ENCODE data around the gene SHLD2.

SHLD2 gene, protein sequence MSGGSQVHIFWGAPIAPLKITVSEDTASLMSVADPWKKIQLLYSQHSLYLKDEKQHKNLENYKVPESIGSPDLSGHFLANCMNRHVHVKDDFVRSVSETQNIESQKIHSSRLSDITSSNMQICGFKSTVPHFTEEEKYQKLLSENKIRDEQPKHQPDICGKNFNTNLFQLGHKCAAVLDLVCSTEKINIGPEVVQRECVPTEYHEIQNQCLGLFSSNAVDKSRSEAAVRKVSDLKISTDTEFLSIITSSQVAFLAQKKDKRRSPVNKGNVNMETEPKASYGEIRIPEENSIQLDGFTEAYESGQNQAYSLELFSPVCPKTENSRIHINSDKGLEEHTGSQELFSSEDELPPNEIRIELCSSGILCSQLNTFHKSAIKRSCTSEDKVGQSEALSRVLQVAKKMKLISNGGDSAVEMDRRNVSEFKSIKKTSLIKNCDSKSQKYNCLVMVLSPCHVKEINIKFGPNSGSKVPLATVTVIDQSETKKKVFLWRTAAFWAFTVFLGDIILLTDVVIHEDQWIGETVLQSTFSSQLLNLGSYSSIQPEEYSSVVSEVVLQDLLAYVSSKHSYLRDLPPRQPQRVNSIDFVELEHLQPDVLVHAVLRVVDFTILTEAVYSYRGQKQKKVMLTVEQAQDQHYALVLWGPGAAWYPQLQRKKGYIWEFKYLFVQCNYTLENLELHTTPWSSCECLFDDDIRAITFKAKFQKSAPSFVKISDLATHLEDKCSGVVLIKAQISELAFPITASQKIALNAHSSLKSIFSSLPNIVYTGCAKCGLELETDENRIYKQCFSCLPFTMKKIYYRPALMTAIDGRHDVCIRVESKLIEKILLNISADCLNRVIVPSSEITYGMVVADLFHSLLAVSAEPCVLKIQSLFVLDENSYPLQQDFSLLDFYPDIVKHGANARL

DNA sequence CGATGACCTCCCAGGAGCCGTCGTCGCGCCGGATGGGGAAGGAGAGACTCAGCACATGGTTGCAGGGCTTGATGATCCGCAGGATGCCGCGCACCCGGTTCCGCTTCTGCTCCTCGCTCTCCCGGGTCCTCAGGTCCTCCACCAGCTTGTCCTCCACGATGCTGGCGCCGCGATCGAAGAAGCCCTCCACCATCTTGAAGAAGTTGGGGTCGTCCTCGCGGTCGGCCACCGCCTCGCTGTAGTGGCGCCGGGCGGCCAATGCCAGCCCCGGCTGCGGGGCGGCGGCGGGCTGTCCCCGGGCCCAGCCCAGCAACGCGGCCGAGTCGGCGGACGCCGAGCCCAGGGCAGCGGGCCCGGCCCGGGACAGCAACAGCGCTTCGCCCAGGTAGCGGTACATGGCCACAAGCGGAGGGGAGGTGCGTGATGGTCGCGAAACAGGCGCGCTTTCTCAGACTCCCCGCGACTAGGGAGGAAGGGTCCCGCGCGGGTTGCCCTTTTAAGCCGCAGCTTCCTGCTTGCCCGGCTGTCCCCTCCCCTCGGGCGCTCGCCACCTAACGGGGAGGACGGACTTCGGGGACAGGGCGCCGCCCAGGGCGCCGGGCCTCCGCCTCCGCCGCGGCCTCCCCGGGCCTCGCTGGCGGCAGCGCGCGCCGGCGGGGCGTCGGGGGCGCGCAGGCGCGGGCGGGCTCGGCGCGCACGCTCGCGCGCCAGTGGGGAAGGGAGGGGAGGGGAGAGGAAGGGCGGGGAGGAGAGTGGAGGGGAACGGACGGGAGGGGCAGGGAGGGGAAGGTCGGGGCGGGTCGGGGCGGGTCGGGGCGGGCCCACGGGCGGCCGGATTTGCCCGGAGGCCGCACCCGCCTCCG lies at the start of gene SHLD2, which contains the start of gene GLUD1:
TSS of gene SHLD2 (plus strand) at position 834 of the 863 bp plus-strand sequence. CDS start 56,149 bp downstream, outside the sequence.
TSS of gene GLUD1 (minus strand) at position 471 of the 863 bp plus-strand sequence. CDS start at position 397, 74 bp downstream.
- peaks cover 22% of the 10 kb centered on the region for H3K4me1 ChIP-seq
- H3K36me3 ChIP-seq (replicated peaks), result peaks cover 17% of the 10 kb centered on the region
- in situ Hi-C loops (cut with MboI; ENCODE audit: low sequenced_read_pairs), result no loop called here
- no peaks in the 10 kb centered on the region for H3K27me3 ChIP-seq (ENCODE audit: low read depth)
- H3K9me3 ChIP-seq, result no peaks in the 10 kb centered on the region
- peak; percentile 90 to 96 for DNase-seq (ENCODE audit: low spot score in 2 of 2)
- H3K4me3 ChIP-seq, result peak within 1 kb of the TSS; percentile 60

DNA sequence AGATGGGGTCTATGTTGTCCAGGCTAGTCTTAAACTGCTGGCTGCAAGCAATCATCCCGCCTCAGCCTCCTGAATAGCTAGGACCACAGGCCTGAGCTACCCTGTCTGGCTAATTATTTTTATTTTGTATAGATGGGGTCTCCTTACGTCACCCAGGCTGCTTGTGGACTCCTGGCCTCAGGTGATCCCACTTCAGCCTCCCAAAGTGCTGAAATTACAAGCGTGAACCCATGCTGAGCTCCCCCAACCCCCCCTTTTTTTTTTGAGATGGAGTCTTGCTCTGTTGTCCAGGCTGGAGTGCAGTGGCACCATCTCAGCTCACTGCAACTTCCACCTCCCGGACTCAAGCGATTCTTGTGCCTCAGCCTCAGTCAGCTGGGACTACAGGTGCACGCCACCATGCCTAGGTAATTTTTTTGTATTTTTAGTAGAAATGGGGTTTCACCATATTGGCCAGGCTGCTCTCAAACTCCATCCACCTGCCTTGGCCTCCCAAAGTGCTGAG lies 49.5 kb upstream of the SHLD2 start:
- in situ Hi-C loops (cut with MboI; ENCODE audit: low sequenced_read_pairs), result no loop called here
- Histone ChIP-seq H3K36me3 (replicated peaks) (peaks cover 27% of the 10 kb centered on the region), H3K4me1 (no peaks in the 10 kb centered on the region), H3K9me3 (no peaks in the 10 kb centered on the region), H3K4me3 (no peak overlapping the region), H3K27me3 (ENCODE audit: low read depth) (no peaks in the 10 kb centered on the region)
- DNase-seq (ENCODE audit: low spot score in 2 of 2), result no peak

DNA sequence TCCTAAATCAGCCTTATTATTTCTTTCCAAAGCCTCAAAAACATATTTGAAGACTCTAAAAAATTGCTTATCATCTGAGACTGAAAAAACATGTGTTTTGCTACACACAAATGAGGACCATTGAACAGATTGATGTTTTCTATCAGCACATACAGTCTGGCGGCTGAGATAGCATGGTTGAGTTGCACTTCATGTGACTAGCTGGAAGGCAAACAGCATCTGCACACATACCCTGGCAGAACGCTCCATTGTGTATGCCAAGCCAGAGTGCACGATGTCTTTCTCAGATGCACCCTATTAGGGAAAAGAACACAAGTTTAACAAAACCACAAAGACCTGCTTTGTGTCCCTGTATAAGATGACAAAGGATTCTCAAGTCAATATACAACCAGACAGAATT lies 41.9 kb upstream of the SHLD2 start:
- no peak overlapping the region for H3K4me3 ChIP-seq
- no peak for DNase-seq (ENCODE audit: low spot score in 2 of 2)
- H3K36me3 ChIP-seq (replicated peaks), result peaks cover 72% of the 10 kb centered on the region
- H3K4me1 ChIP-seq, result no peaks in the 10 kb centered on the region
- no peaks in the 10 kb centered on the region for H3K27me3 ChIP-seq (ENCODE audit: low read depth)
- no peaks in the 10 kb centered on the region for H3K9me3 ChIP-seq
- in situ Hi-C loops (cut with MboI; ENCODE audit: low sequenced_read_pairs), result no loop called here

DNA sequence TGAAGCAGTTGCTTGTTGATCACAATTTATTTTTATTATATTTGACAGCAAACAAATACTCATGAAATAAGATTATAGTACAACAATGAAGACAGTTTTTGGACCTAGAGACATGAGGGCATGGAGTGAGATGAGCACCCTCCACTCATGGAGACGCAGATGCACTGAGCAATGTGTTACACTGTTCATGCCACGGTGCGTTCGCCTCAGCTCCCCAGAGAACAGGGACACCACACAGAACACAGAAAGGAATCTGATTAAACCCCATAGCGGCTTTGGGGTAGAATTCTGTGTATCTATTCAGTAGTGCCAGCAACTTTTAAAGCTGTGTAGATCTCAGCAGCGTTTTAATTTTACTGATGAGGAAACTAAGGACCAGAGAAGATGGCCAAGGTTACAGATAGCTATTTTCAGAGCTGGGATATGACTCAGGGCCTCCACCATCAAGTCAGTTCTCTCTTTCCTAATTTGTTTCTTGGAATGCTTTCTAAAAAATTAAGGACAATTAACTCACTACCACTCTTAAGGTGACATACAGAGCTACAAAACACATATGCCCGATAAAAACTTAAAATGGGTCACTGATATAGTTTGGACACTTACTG lies 41.3 kb upstream of the SHLD2 start:
- Histone ChIP-seq H3K4me3 (no peak overlapping the region), H3K9me3 (no peaks in the 10 kb centered on the region), H3K4me1 (no peaks in the 10 kb centered on the region), H3K27me3 (ENCODE audit: low read depth) (no peaks in the 10 kb centered on the region), H3K36me3 (replicated peaks) (peaks cover 74% of the 10 kb centered on the region)
- in situ Hi-C loops (cut with MboI; ENCODE audit: low sequenced_read_pairs), result no loop called here
- no peak for DNase-seq (ENCODE audit: low spot score in 2 of 2)

DNA sequence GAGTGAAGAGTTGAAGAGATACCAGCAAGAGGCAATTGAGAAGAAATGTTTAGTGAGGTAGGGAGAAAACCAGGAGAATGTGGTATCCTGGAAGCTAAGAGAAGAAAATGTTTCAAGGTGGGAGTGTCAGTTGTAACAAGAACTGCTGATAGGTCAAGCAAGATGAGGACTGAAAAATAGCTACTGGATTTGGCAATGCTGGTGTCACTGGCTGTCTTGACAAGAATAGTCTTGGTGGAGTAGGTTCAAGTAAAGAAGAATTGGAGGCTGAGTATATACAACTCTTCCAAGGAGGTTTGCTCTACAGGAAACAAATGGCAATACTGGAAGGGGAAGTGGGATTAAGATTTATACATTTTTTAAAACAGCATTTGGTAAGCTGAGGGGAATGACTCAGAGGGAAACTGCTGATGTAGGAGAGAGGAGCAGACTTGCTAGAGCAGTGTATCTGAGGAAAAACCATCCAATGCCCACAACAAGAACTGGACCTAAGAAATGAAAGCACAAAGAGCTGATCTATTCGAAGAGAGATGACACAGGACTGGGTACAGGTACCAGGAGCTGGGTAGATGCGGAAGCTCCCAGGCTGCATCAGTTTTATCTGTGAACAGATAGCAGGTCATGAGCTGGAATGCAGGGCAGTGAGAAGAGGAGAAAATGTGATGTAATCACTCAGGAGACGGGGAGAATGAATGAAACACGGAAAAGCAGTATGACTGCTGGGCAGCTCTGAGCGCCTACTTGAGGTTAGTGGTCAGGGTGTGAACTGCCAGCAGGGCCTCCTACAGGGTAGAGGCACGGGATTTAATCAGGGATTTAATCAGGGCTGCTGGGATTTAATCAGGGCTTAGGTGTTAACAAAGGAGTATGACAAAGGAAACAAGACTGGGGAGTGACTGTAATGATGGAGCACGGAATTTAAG lies 40.4 kb upstream of the SHLD2 start:
- H3K4me1 ChIP-seq, result no peaks in the 10 kb centered on the region
- H3K27me3 ChIP-seq (ENCODE audit: low read depth), result no peaks in the 10 kb centered on the region
- in situ Hi-C loops (cut with MboI; ENCODE audit: low sequenced_read_pairs), result no loop called here
- H3K36me3 ChIP-seq (replicated peaks), result peaks cover 79% of the 10 kb centered on the region
- DNase-seq (ENCODE audit: low spot score in 2 of 2), result no peak
- no peaks in the 10 kb centered on the region for H3K9me3 ChIP-seq
- no peak overlapping the region for H3K4me3 ChIP-seq

DNA sequence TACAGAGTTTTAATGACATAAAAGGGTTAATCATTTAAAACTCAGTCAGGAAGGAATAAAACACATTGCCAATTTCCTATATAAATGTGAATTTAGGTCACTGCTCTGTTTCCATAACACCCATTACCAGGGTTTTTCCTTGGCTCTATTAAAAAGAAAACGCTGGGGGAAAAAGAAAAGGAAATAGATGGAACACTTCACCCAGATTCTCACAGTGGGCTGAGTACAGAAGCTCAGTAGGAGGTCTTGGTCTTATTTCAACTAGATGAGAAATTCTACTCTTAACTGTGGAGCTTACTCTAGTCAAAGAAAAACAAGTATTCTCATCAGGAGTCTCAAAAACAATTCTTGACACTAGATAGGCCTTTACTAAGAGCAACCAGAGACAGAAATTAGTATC lies 36.8 kb upstream of the SHLD2 start:
- Histone ChIP-seq H3K9me3 (no peaks in the 10 kb centered on the region), H3K4me1 (no peaks in the 10 kb centered on the region), H3K36me3 (replicated peaks) (peaks cover 81% of the 10 kb centered on the region), H3K27me3 (ENCODE audit: low read depth) (no peaks in the 10 kb centered on the region), H3K4me3 (no peak overlapping the region)
- DNase-seq (ENCODE audit: low spot score in 2 of 2), result no peak
- in situ Hi-C loops (cut with MboI; ENCODE audit: low sequenced_read_pairs), result no loop called here

DNA sequence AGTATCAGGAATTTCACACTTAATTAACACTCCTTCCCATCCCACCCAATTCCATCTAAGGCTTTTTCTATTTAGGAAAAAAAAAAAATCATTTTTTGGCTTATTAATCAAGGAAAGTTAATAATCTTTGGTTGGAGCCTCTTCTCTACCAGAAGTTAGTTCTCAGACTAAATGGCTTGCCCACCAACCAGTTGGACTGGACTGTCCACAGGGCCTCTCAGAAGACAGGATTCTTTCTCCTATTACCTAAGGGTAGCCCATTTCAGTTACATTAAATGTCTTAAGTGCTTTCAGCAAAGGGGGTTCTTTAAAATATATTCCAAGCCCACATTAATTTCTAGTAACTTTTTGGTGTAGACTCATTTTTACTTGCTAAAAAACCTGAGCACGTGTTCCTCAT lies 35.6 kb upstream of the SHLD2 start:
- H3K9me3 ChIP-seq, result no peaks in the 10 kb centered on the region
- H3K36me3 ChIP-seq (replicated peaks), result peaks cover 71% of the 10 kb centered on the region
- H3K4me3 ChIP-seq, result no peak overlapping the region
- H3K27me3 ChIP-seq (ENCODE audit: low read depth), result no peaks in the 10 kb centered on the region
- no peak for DNase-seq (ENCODE audit: low spot score in 2 of 2)
- H3K4me1 ChIP-seq, result no peaks in the 10 kb centered on the region
- in situ Hi-C loops (cut with MboI; ENCODE audit: low sequenced_read_pairs), result no loop called here

DNA sequence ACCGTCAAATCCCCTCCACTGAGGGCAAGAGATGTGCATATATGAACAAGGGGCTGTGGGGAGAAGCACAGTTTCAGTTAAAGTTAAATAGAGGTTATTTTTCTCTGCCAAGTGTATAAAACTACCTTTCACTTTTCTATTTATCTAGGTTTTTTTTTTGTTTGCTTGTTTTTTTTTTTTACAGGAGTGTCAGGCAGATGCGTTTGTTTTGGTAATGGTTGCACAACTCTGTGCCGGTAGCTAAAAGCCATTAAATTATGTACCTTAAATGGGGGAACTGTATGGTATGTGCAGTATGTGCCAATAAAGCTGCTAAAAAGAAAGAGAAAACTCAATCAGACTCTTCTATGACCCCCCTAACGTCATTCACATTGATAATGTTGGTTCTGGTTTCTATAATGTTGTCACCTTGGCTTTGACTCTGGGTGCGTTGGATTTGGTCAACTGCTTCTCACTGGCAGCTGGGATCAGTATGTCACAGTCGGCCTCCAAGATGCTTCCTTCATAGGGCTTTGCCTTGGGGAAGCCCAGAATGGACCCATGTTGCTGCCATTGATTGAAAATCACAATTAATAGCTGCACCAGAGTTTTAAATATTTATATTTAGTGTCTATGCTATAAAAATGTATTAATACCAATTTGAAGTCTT lies 34.6 kb upstream of the SHLD2 start:
- Histone ChIP-seq H3K9me3 (no peaks in the 10 kb centered on the region), H3K4me3 (no peak overlapping the region), H3K36me3 (replicated peaks) (peaks cover 67% of the 10 kb centered on the region), H3K4me1 (no peaks in the 10 kb centered on the region), H3K27me3 (ENCODE audit: low read depth) (no peaks in the 10 kb centered on the region)
- in situ Hi-C loops (cut with MboI; ENCODE audit: low sequenced_read_pairs), result no loop called here
- DNase-seq (ENCODE audit: low spot score in 2 of 2), result no peak

DNA sequence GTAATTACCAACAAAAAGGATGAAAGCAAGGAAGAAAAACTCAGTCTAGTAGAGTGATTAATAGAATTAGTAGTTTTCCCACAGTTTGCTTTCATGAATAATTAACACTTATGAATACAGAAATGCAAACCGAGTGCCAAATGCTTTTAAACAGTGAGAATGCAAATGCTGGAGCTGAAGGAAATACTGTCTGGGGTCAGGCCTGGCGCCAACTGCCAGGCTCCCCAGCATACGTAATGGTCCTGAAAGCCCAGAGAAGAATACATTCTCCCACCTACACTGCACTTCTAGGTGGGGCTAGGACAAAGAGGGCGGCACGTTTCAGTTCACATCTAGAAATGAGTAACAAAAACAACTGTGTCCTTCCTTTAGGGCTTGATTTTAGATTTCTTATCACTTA lies 30.4 kb upstream of the SHLD2 start:
- no peak overlapping the region for H3K4me3 ChIP-seq
- H3K4me1 ChIP-seq, result no peaks in the 10 kb centered on the region
- in situ Hi-C loops (cut with MboI; ENCODE audit: low sequenced_read_pairs), result no loop called here
- no peaks in the 10 kb centered on the region for H3K27me3 ChIP-seq (ENCODE audit: low read depth)
- no peaks in the 10 kb centered on the region for H3K9me3 ChIP-seq
- DNase-seq (ENCODE audit: low spot score in 2 of 2), result no peak
- peaks cover 71% of the 10 kb centered on the region for H3K36me3 ChIP-seq (replicated peaks)

DNA sequence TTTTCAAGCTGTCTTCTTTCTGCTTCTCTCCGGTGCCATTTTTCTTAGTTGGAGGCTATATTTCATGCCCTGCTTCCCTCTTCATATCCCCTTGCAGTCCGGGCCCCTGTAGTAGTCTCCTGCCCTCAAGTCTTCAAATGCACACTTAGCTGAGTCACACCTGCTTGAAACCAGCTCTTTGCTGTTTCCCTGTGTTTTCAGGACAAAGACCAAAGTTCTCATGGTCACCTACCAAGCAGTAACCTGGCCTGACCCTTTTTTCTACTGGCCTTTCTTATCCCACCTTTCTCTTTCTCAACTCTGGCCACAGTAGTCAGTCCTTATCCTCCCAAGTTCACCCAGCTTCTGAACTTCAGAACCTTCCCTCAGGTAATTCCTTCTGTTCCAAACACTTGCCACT lies 28.8 kb upstream of the SHLD2 start:
- in situ Hi-C loops (cut with MboI; ENCODE audit: low sequenced_read_pairs), result no loop called here
- Histone ChIP-seq H3K4me3 (no peak overlapping the region), H3K4me1 (no peaks in the 10 kb centered on the region), H3K36me3 (replicated peaks) (peaks cover 67% of the 10 kb centered on the region), H3K9me3 (no peaks in the 10 kb centered on the region), H3K27me3 (ENCODE audit: low read depth) (no peaks in the 10 kb centered on the region)
- no peak for DNase-seq (ENCODE audit: low spot score in 2 of 2)

DNA sequence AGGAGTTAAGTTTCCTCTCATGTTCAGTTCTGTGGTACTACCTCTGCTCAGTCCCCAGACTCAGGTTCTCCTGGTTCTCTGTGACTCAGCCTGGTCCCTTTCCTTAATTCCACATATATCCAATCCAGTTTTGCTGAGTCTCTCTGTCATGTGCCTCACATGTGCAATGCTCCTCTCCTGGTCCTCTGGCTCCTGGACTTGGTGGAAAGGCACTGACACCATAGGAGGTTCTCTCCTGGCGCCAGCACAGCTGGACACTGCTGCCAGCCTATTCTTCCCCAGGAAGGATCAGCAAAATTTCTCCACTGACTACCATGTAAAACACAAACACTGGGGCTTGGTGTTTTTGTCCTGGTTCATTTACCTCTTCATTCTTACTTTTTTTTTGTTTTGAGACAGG lies 28.1 kb upstream of the SHLD2 start:
- Histone ChIP-seq H3K36me3 (replicated peaks) (peaks cover 66% of the 10 kb centered on the region), H3K4me3 (no peak overlapping the region), H3K4me1 (no peaks in the 10 kb centered on the region), H3K27me3 (ENCODE audit: low read depth) (no peaks in the 10 kb centered on the region), H3K9me3 (no peaks in the 10 kb centered on the region)
- in situ Hi-C loops (cut with MboI; ENCODE audit: low sequenced_read_pairs), result no loop called here
- DNase-seq (ENCODE audit: low spot score in 2 of 2), result no peak

DNA sequence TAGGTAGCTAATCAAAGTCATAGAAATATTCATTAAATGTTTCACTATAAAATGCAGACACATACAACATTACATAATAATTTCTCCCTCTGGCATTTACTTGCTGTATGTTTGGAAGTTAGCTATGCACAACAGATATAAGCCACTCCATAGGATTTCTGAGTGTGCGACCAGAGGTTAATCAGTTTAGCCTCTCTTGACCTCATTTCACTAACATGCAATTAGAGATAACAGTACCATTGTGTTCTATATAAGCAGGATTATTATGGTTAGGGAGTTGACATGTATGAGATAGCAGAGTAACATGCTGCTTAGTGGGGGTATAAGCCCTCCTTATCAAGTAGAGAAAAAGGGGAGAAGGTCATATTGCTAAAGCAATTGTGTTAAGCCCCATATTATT lies 26.7 kb upstream of the SHLD2 start:
- Histone ChIP-seq H3K4me3 (no peak overlapping the region), H3K4me1 (peaks cover 2% of the 10 kb centered on the region; the same call in 1 of the 2 replicates), H3K9me3 (no peaks in the 10 kb centered on the region), H3K27me3 (ENCODE audit: low read depth) (no peaks in the 10 kb centered on the region), H3K36me3 (replicated peaks) (peaks cover 57% of the 10 kb centered on the region)
- in situ Hi-C loops (cut with MboI; ENCODE audit: low sequenced_read_pairs), result no loop called here
- no peak for DNase-seq (ENCODE audit: low spot score in 2 of 2)

Measured in HAP-1 (cell line).